ENCODE results near the gene KCNT1. TPM values are rescaled to one million over a fixed set of nuclear protein-coding genes. Genes with fewer than 3 reads are reported as not detected.

The KCNT1 gene
- total RNA-seq, 1 experiment from 2014 or later = 0.68 TPM

- Mint-ChIP-seq H3K27me3 (ENCODE audit: low read depth) (no peaks in the 10 kb centered on the region), H3K36me3 (ENCODE audit: insufficient read depth in 1 of 3, low read depth in 3 of 3) (peaks cover 0 to 10% (median 4%) of the 10 kb centered on the region in 3 experiments; a peak in 4 of 7 replicates), H3K4me1 (no peaks in the 10 kb centered on the region), H3K4me3 (no peak overlapping the region), H3K9me3 (peaks cover 12 to 22% of the 10 kb centered on the region in 2 experiments), H3K27ac (no peak overlapping the region)
- H3K79me1 ChIP-seq (ENCODE audit: insufficient read depth, low read depth, low read length, poor library complexity, severe bottlenecking) = no peaks in the 10 kb centered on the region
- H4K91ac ChIP-seq (ENCODE audit: insufficient read length, low read depth, low read length) = no peak overlapping the region
- no peak for DNase-seq
- H3K23ac ChIP-seq (ENCODE audit: insufficient read length, low read depth, low read length) = no peak overlapping the region
- H3K9ac ChIP-seq (ENCODE audit: extremely low read depth, insufficient read length, low read length) = no peak overlapping the region
- no peaks in the 10 kb centered on the region for H3K4me1 ChIP-seq (ENCODE audit: insufficient read depth, low read length)
- no peaks in the 10 kb centered on the region for H4K20me1 ChIP-seq (ENCODE audit: control insufficient read depth, insufficient read depth, insufficient read length)
- TF ChIP-seq CTCF (conservative IDR thresholded peaks at IDR 0.05) = no peak
- H2AFZ ChIP-seq (ENCODE audit: low read length) = no peak overlapping the region
- no peak overlapping the region for H3K4me2 ChIP-seq (ENCODE audit: insufficient read depth, insufficient read length, low read length)
- H2BK5ac ChIP-seq (ENCODE audit: insufficient read length, low read length) = no peak overlapping the region
- no peak overlapping the region for H3K27ac ChIP-seq (ENCODE audit: insufficient read length, low read depth, low read length)
- no peak overlapping the region for H2BK15ac ChIP-seq (ENCODE audit: low read depth, low read length)
- no peak overlapping the region for H3T11ph ChIP-seq (ENCODE audit: low read length)
- WGBS (ENCODE audit: extremely low coverage, insufficient read length, low lambda C conversion rate) = no CpG with 5 or more reads among the region's 13 CpGs
- H3K4ac ChIP-seq (ENCODE audit: low read depth, low read length) = no peak overlapping the region
- no peaks in the 10 kb centered on the region for H3K79me2 ChIP-seq (ENCODE audit: insufficient read depth, low read length)
- H3K14ac ChIP-seq (ENCODE audit: insufficient read depth, low read length) = no peak overlapping the region
- no peak overlapping the region for H2AK5ac ChIP-seq (ENCODE audit: insufficient read length, low read length)
- H2BK12ac ChIP-seq (ENCODE audit: insufficient read length, low read depth, low read length) = no peak overlapping the region
- no peak overlapping the region for H4K8ac ChIP-seq (replicated peaks; ENCODE audit: insufficient read length, low read depth, low read length)
- no peaks in the 10 kb centered on the region for H3K27me3 ChIP-seq (ENCODE audit: insufficient read depth, low read length)
- H3K9me3 ChIP-seq (ENCODE audit: control insufficient read depth, low read depth, low read length) = peaks cover 4% of the 10 kb centered on the region
- no peak overlapping the region for H3K18ac ChIP-seq (ENCODE audit: insufficient read length, low read depth, low read length)
- no peaks in the 10 kb centered on the region for H3K23me2 ChIP-seq (ENCODE audit: insufficient read length, low read depth, low read length, poor library complexity, severe bottlenecking)
- H2BK20ac ChIP-seq (ENCODE audit: low read depth, low read length, poor library complexity, severe bottlenecking) = no peak overlapping the region
- no peak overlapping the region for H4K5ac ChIP-seq (ENCODE audit: insufficient read length, low read depth, low read length)
- no peak overlapping the region for H2BK120ac ChIP-seq (ENCODE audit: low read depth, low read length, poor library complexity, severe bottlenecking)
- H3K56ac ChIP-seq (ENCODE audit: insufficient read length, low read depth, low read length) = no peak overlapping the region
Measured at GRCh38 chr9:135765416-135765815, 63.4 kb downstream of the KCNT1 start.
